Measurements from ENCODE around the gene IFIT2. TPM values are rescaled to one million over a fixed set of nuclear protein-coding genes. Genes with fewer than 3 reads are reported as not detected.
"Not testable (repeated sequence)": the region's sequence is repeated elsewhere in the genome, so short reads cannot be mapped to it uniquely, and the experiment has no call there.

IFIT2 gene
- total RNA-seq, 1 donor from 2014 or later, result not detected

DNA sequence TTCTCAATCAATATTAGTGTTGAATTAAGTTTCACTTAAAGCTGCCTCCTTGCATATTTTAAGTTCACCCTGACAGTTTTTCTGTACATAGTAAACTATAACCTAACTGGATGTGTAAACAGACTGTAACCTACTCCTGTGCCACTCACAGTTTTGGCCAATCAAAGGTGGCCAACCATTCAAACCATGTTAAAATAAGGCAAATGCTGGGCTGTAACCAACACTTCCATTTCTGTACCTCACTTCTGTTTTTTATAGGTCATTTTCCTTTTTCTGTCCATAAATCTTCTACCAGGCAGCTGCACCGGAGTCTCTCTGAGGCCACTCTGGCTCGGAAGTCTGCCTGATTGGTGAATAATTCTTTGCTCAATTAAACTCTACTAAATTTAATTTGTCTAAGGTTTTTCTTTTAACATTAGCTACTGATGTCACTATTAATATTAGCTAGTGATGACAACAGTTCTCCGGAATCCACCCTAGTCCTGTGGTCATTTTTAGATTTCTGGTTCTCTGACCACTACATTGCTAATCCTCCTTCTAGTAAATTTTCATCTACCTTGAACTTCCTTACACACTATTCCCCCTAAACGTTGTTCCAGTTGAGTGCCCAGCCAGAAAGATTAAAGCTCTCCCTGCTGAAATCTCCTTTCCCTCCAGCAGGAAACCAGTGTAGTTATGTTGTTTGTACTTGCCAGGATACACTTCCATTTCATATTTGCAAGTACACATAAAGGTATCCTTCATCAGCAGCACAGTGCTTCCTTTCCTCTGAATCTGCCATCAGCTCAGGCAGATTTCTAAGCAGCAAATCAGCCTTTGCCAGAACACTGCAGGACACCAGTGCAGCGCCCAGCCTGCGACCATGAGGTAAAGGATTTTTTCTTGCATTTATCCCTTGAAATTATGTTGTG is 18.6 kb upstream of the IFIT2 start:
- no peak for DNase-seq
- Mint-ChIP-seq H3K27me3 (ENCODE audit: unreplicated experiment) (no peaks in the 10 kb centered on the region), H3K9me3 (ENCODE audit: unreplicated experiment) (peaks cover 4% of the 10 kb centered on the region), H3K27ac (ENCODE audit: unreplicated experiment) (no peak overlapping the region), H3K4me1 (ENCODE audit: low read depth, unreplicated experiment) (peaks cover 3% of the 10 kb centered on the region), H3K4me3 (ENCODE audit: unreplicated experiment) (no peak overlapping the region), H3K36me3 (ENCODE audit: unreplicated experiment) (no peaks in the 10 kb centered on the region)
- TF ChIP-seq, protein P1, sequence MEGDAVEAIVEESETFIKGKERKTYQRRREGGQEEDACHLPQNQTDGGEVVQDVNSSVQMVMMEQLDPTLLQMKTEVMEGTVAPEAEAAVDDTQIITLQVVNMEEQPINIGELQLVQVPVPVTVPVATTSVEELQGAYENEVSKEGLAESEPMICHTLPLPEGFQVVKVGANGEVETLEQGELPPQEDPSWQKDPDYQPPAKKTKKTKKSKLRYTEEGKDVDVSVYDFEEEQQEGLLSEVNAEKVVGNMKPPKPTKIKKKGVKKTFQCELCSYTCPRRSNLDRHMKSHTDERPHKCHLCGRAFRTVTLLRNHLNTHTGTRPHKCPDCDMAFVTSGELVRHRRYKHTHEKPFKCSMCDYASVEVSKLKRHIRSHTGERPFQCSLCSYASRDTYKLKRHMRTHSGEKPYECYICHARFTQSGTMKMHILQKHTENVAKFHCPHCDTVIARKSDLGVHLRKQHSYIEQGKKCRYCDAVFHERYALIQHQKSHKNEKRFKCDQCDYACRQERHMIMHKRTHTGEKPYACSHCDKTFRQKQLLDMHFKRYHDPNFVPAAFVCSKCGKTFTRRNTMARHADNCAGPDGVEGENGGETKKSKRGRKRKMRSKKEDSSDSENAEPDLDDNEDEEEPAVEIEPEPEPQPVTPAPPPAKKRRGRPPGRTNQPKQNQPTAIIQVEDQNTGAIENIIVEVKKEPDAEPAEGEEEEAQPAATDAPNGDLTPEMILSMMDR (IDR thresholded peaks at IDR 0.05; ENCODE audit: partially characterized antibody, unreplicated experiment), result no peak

DNA sequence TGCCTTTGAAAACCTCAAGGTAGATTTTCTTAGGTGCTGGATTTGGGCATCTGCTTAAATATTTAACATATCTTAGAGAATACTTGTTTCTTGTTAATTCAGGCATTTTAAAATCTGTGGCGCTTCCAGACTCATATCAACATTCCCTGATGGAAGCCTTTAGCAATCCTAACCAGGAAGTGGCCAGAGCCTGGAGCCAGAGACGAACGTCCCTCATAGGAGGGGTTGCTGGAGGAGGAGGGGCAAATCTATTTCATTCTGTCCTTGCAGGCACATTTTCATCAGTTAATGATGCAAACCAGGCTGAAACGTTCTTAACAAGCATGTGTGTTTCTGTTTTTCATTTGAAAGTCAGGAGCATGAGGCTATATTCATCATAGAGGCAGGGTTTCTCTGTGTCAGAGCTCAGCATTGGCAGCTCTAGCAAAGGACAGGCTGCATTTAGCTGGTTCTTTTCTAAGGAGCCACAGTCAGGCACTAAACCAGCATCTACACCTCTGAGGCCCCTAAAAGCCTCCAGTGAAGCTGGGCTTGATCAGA is 17.8 kb upstream of the IFIT2 start:
- H3K4me1 Mint-ChIP-seq (ENCODE audit: low read depth, unreplicated experiment), result peaks cover 3% of the 10 kb centered on the region
- no peaks in the 10 kb centered on the region for H3K27me3 Mint-ChIP-seq (ENCODE audit: unreplicated experiment)
- peaks cover 4% of the 10 kb centered on the region for H3K9me3 Mint-ChIP-seq (ENCODE audit: unreplicated experiment)
- TF ChIP-seq, protein P1 (IDR thresholded peaks at IDR 0.05; ENCODE audit: partially characterized antibody, unreplicated experiment), result no peak
- peak; percentile 22 for DNase-seq
- H3K36me3 Mint-ChIP-seq (ENCODE audit: unreplicated experiment), result no peaks in the 10 kb centered on the region
- peak overlapping the region; percentile 23 for H3K27ac Mint-ChIP-seq (ENCODE audit: unreplicated experiment)
- H3K4me3 Mint-ChIP-seq (ENCODE audit: unreplicated experiment), result no peak overlapping the region

DNA sequence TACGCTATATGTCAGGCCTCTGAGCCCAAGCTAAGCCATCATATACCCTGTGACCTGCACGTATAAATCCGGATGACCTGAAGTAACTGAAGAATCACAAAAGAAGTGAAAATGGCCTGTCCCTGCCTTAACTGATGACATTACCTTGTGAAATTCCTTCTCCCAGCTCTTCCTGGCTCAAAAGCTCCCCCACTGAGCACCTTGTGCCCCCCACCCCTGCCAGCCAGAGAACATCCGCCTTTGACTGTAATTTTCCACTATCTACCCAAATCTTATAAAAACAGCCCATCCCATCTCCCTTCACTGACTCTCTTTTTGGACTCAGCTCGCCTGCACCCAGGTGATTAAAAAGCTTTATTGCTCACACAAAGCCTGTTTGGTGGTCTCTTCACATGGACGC is 17.1 kb upstream of the IFIT2 start:
- H3K4me3 Mint-ChIP-seq (ENCODE audit: unreplicated experiment); H3K36me3 Mint-ChIP-seq (ENCODE audit: unreplicated experiment); H3K27me3 Mint-ChIP-seq (ENCODE audit: unreplicated experiment); H3K9me3 Mint-ChIP-seq (ENCODE audit: unreplicated experiment); H3K4me1 Mint-ChIP-seq (ENCODE audit: low read depth, unreplicated experiment); DNase-seq; H3K27ac Mint-ChIP-seq (ENCODE audit: unreplicated experiment): not testable (repeated sequence)

DNA sequence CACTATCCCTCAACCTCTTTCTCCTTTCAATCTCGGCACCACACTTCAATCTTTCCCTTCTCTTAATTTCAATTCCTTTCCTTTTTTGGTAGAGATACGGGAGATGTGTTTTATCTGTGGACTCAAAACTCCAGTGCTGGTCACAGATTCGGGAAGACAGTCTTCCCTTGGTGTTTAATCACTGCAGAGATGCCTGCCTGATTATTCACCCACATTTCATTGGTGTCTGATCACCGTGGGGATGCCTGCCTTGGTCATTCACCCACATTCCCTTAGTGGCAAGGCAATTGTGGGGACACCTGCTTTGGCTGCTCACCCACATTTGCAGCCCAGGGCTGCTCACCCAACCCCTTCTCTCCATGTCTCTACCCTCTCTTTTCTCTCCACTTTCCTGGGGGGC is 16.5 kb upstream of the IFIT2 start:
- not testable (repeated sequence) for H3K36me3 Mint-ChIP-seq (ENCODE audit: unreplicated experiment); DNase-seq; H3K4me3 Mint-ChIP-seq (ENCODE audit: unreplicated experiment); H3K4me1 Mint-ChIP-seq (ENCODE audit: low read depth, unreplicated experiment); H3K27ac Mint-ChIP-seq (ENCODE audit: unreplicated experiment); H3K27me3 Mint-ChIP-seq (ENCODE audit: unreplicated experiment); H3K9me3 Mint-ChIP-seq (ENCODE audit: unreplicated experiment)

DNA sequence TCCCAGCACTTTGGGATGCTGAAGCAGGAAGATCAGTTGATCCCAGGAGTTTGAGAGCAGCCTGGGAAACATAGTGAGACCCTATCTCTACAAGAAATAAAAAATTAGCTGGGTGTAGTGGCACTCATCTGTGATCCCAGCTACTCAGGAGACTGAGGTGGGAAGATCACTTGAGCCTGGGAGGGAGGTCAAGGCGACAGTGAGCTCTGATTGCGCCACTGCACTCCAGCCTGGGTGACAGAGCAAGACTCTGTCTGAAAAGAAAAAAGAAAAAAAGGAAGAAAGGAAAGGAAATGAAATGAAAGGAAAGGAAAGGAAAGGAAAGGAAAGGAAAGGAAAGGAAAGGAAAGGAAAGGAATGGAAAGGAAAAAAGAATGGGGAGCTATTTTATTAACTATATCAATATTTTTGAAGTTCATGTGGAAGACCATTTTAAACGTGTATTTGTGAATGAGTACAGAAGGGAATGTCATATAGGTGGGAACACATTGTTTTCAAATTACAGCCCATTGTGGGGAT is 7.1 kb upstream of the IFIT2 start:
- DNase-seq, result no peak
- TF ChIP-seq, protein P1 (IDR thresholded peaks at IDR 0.05; ENCODE audit: partially characterized antibody, unreplicated experiment), result no peak
- H3K4me1 Mint-ChIP-seq (ENCODE audit: low read depth, unreplicated experiment), result no peaks in the 10 kb centered on the region
- H3K36me3 Mint-ChIP-seq (ENCODE audit: unreplicated experiment), result peaks cover 11% of the 10 kb centered on the region
- H3K9me3 Mint-ChIP-seq (ENCODE audit: unreplicated experiment), result peaks cover 2% of the 10 kb centered on the region
- no peak overlapping the region for H3K27ac Mint-ChIP-seq (ENCODE audit: unreplicated experiment)
- no peak overlapping the region for H3K4me3 Mint-ChIP-seq (ENCODE audit: unreplicated experiment)
- H3K27me3 Mint-ChIP-seq (ENCODE audit: unreplicated experiment), result no peaks in the 10 kb centered on the region

DNA sequence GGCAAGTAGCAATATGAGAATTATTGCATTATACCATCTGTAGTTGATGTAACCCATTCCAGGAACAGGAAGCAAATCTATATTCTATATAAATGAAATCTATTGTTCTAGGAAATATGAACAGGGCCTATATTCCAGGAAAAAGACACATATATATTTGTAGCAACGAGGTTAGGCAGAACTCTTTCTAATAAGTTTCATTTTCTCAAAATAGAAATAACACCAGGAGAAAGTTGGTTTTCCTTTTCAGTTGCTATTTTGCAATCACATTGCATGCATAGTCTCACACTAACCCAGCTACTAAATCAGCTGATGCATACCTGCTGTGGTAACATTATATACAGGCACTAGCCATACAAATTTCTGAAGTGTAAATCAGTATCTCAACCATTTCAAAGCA is 6.2 kb upstream of the IFIT2 start:
- Mint-ChIP-seq H3K27ac (ENCODE audit: unreplicated experiment) (no peak overlapping the region), H3K4me3 (ENCODE audit: unreplicated experiment) (no peak overlapping the region), H3K27me3 (ENCODE audit: unreplicated experiment) (no peaks in the 10 kb centered on the region), H3K36me3 (ENCODE audit: unreplicated experiment) (peaks cover 11% of the 10 kb centered on the region), H3K4me1 (ENCODE audit: low read depth, unreplicated experiment) (no peaks in the 10 kb centered on the region), H3K9me3 (ENCODE audit: unreplicated experiment) (peaks cover 2% of the 10 kb centered on the region)
- TF ChIP-seq, protein P1 (IDR thresholded peaks at IDR 0.05; ENCODE audit: partially characterized antibody, unreplicated experiment), result no peak
- no peak for DNase-seq
